Measurements from ENCODE around the gene PNPLA2.
A peak's percentile ranks its signal among the peaks of the same experiment; 100 is the strongest.

Gene PNPLA2

GRCh38 chr11:786235-787083, 32.3 kb upstream of the PNPLA2 start:
- DNase-seq: no peak

GRCh38 chr11:787084-787675, 31.5 kb upstream of the PNPLA2 start:
- no peak for DNase-seq

GRCh38 chr11:788009-788640, 30.6 kb upstream of the PNPLA2 start:
- no peak for DNase-seq

- no peak for DNase-seq
Observed at GRCh38 chr11:788953-789940, 29.5 kb upstream of the PNPLA2 start.

GRCh38 chr11:789943-790342, 28.8 kb upstream of the PNPLA2 start, which contains the start of gene CEND1:
Gene CEND1, minus strand, starts transcription at chr11:790090. Its CDS starts 1,514 bp downstream, at chr11:788576.
- DNase-seq: peak in 1 of 2 experiments; percentile 74

GRCh38 chr11:790721-791564, 27.8 kb upstream of the PNPLA2 start:
- DNase-seq: peak in 1 of 2 experiments; percentile 44

GRCh38 chr11:791658-792534, 26.8 kb upstream of the PNPLA2 start:
- DNase-seq: no peak

GRCh38 chr11:792535-792821, 26.2 kb upstream of the PNPLA2 start:
- DNase-seq: no peak

- DNase-seq: peak in 1 of 2 experiments; percentile 55
Observed at GRCh38 chr11:792873-793272, 25.8 kb upstream of the PNPLA2 start.

- no peak for DNase-seq
Observed at GRCh38 chr11:793556-793955, 25.2 kb upstream of the PNPLA2 start.

GRCh38 chr11:794013-794765, 24.5 kb upstream of the PNPLA2 start:
- no peak for DNase-seq

- DNase-seq: peak in 1 of 2 experiments; percentile 71
Observed at GRCh38 chr11:794766-795633, 23.7 kb upstream of the PNPLA2 start.

- DNase-seq: peak; percentile 74 to 91
Observed at GRCh38 chr11:795634-796564, 22.8 kb upstream of the PNPLA2 start.

- DNase-seq: no peak
Observed at GRCh38 chr11:796565-797295, 22.0 kb upstream of the PNPLA2 start.

- peak; percentile 81 to 94 for DNase-seq
Observed at GRCh38 chr11:797296-798092, 21.2 kb upstream of the PNPLA2 start.

GRCh38 chr11:798093-798713, 20.5 kb upstream of the PNPLA2 start, which contains the start of gene SLC25A22:
Gene SLC25A22, minus strand, starts transcription at chr11:798281. Its CDS starts 3,275 bp downstream, at chr11:795006.
- peak in 1 of 2 experiments; percentile 92 for DNase-seq

Data from NCI-H526 (cell line).